ENCODE results near the gene MYLIP. TPM values are rescaled to one million over a fixed set of nuclear protein-coding genes. Genes with fewer than 3 reads are reported as not detected.

Gene MYLIP
- total and polyA plus RNA-seq, 2 experiments from 2014 or later: 26.7 to 33.8 TPM

GRCh38 chr6:16183187-16183664, 54.3 kb downstream of the MYLIP start (continued):
- peak; percentile 58 to 74 for TF ChIP-seq CTCF (conservative IDR thresholded peaks at IDR 0.05; ENCODE audit: low read depth in 2 of 2)

GRCh38 chr6:16184129-16184528, 55.2 kb downstream of the MYLIP start:
- peak; percentile 43 for DNase-seq (ENCODE audit: low spot score)
- H3K4me2 ChIP-seq: no peak overlapping the region
- Mint-ChIP-seq H3K36me3 (ENCODE audit: low read depth) (no peaks in the 10 kb centered on the region), H3K9me3 (peaks cover 3% of the 10 kb centered on the region; the same call in 1 of the 3 replicates), H3K4me3 (no peak overlapping the region), H3K27ac (no peak overlapping the region), H3K27me3 (ENCODE audit: insufficient read depth, low read depth, poor library complexity) (no peaks in the 10 kb centered on the region), H3K4me1 (peaks cover 6% of the 10 kb centered on the region; the same call in 2 of the 3 replicates)
- H3K79me2 ChIP-seq (replicated peaks; ENCODE audit: insufficient read depth): no peaks in the 10 kb centered on the region
- no peaks in the 10 kb centered on the region for H3K27me3 ChIP-seq (ENCODE audit: insufficient read depth)
- no peak overlapping the region; the same call in 1 of the 2 replicates for H2AFZ ChIP-seq
- H3K9me2 ChIP-seq (ENCODE audit: insufficient read depth): no peaks in the 10 kb centered on the region
- H3K36me3 ChIP-seq (ENCODE audit: insufficient read depth): no peaks in the 10 kb centered on the region
- no peaks in the 10 kb centered on the region for H3F3A ChIP-seq (replicated peaks; ENCODE audit: low read depth)
- TF ChIP-seq STAT1 (IDR thresholded peaks at IDR 0.05; ENCODE audit: unreplicated experiment): no peak
- no peak for TF ChIP-seq CREB1 (CRISPR knock-in tag; IDR thresholded peaks at IDR 0.05; ENCODE audit: low read depth)
- peak; percentile 31 to 67; a peak in 3 of 4 replicates for TF ChIP-seq CTCF (conservative IDR thresholded peaks at IDR 0.05; ENCODE audit: low read depth in 2 of 2)
- TF ChIP-seq EZH2 (IDR thresholded peaks at IDR 0.05; ENCODE audit: low read depth, unreplicated experiment): no peak
- no peaks in the 10 kb centered on the region for H3K4me1 ChIP-seq (ENCODE audit: insufficient read depth)
- H3K27ac ChIP-seq (ENCODE audit: low read depth): no peak overlapping the region
- peak; percentile 59 for ATAC-seq
- H3K4me3 ChIP-seq: no peak overlapping the region
- no peaks in the 10 kb centered on the region for H4K20me1 ChIP-seq (replicated peaks; ENCODE audit: insufficient read depth)

- H2AFZ ChIP-seq: no peak overlapping the region; the same call in 1 of the 2 replicates
- no peak for DNase-seq (ENCODE audit: low spot score)
- H3K27ac ChIP-seq (ENCODE audit: low read depth): no peak overlapping the region
- no peaks in the 10 kb centered on the region for H4K20me1 ChIP-seq (replicated peaks; ENCODE audit: insufficient read depth)
- Mint-ChIP-seq H3K27ac (no peak overlapping the region), H3K4me3 (no peak overlapping the region), H3K4me1 (peaks cover 6% of the 10 kb centered on the region; the same call in 2 of the 3 replicates), H3K36me3 (ENCODE audit: low read depth) (no peaks in the 10 kb centered on the region), H3K9me3 (peaks cover 3% of the 10 kb centered on the region; the same call in 1 of the 3 replicates), H3K27me3 (ENCODE audit: insufficient read depth, low read depth, poor library complexity) (no peaks in the 10 kb centered on the region)
- TF ChIP-seq REST (IDR thresholded peaks at IDR 0.05; ENCODE audit: unreplicated experiment) (no peak), ETS1 (IDR thresholded peaks at IDR 0.05) (no peak)
- no peaks in the 10 kb centered on the region for H3K36me3 ChIP-seq (ENCODE audit: insufficient read depth)
- no peaks in the 10 kb centered on the region for H3K9me2 ChIP-seq (ENCODE audit: insufficient read depth)
- ATAC-seq: no peak
- no peaks in the 10 kb centered on the region for H3K79me2 ChIP-seq (replicated peaks; ENCODE audit: insufficient read depth)
- no peaks in the 10 kb centered on the region for H3F3A ChIP-seq (replicated peaks; ENCODE audit: low read depth)
- H3K4me1 ChIP-seq (ENCODE audit: insufficient read depth): no peaks in the 10 kb centered on the region
- H3K4me2 ChIP-seq: no peak overlapping the region
- H3K4me3 ChIP-seq: no peak overlapping the region
- no peaks in the 10 kb centered on the region for H3K27me3 ChIP-seq (ENCODE audit: insufficient read depth)
Observed at GRCh38 chr6:16184551-16184950, 55.7 kb downstream of the MYLIP start.
